ENCODE measurements around the gene SSC5D.

SSC5D gene

DNA sequence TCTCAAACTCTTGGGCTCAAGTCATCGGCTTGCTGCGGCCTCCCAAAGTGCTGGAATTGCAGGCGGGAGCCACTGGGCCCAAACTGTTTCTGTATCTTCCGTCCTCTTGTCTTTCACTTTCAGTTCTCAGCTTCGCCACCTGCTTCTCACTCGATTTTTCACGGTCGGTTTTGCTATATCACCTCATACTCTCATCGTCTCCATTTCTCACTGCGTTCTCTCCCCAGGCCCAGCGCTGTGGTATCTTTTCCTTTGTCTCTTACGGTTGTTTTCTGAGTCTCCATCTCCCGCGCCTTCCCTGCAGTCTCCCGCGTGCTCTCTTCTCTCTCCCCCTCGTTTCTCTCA, 14.9 kb downstream of the SSC5D start:
- Histone ChIP-seq H3K9me3 (ENCODE audit: control insufficient read depth, insufficient read depth, low read depth, low read length) (peaks cover 6% of the 10 kb centered on the region; the same call in 1 of the 2 replicates), H3K27me3 (ENCODE audit: control insufficient read depth, insufficient read depth, low read length) (peaks cover 29% of the 10 kb centered on the region), H3K27ac (ENCODE audit: low read depth, low read length) (no peak overlapping the region), H3K4me1 (ENCODE audit: control insufficient read depth, insufficient read depth, low read length) (no peaks in the 10 kb centered on the region), H3K4me3 (ENCODE audit: low read depth, low read length) (no peak overlapping the region), H3K36me3 (ENCODE audit: control insufficient read depth, insufficient read depth, low read length) (no peaks in the 10 kb centered on the region), H3K9ac (ENCODE audit: low read length) (no peak overlapping the region)

DNA sequence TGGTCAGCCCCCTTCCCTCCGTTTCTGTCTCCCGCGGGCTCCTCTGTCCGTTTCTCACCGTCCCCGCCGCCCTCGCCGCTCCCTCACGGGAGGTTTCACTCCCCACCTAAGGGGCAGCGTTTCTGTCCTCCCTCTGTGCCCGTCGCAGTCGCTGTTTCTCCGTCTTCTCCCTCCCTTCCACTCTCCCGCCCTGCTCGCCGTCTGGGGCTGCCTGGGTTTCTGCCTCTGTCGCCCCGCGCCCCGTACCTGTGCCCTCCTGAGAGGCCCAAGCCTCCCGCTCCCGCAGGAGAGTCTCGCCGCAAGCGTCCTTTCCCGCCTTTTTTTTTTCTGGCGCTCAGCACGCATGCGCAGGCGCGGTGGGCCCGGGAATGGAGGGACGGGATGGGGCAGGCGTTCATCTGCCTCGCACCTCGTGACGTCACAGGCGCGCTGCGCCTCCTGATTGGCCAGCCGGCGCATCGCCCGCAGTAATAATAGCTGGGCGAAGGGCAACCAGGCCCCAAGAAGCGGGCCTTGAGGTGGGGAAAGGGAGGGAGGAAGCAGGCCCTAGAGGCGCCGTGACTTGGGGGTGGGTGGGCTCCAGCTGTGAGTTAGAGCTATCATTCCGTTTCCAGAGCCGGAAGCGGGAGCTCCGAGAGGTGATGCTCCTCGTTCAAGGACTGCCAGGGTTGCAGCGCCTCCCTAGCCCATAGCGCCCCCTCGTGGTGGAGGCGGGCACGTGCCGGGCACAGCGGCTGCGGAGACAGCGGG, 15.4 kb downstream of the SSC5D start:
- Histone ChIP-seq H3K9me3 (ENCODE audit: control insufficient read depth, insufficient read depth, low read depth, low read length) (peaks cover 6% of the 10 kb centered on the region; the same call in 1 of the 2 replicates), H3K27me3 (ENCODE audit: control insufficient read depth, insufficient read depth, low read length) (peaks cover 31% of the 10 kb centered on the region), H3K36me3 (ENCODE audit: control insufficient read depth, insufficient read depth, low read length) (no peaks in the 10 kb centered on the region), H3K4me1 (ENCODE audit: control insufficient read depth, insufficient read depth, low read length) (no peaks in the 10 kb centered on the region), H3K4me3 (ENCODE audit: low read depth, low read length) (peak overlapping the region; percentile 32), H3K9ac (ENCODE audit: low read length) (no peak overlapping the region), H3K27ac (ENCODE audit: low read depth, low read length) (no peak overlapping the region)

DNA sequence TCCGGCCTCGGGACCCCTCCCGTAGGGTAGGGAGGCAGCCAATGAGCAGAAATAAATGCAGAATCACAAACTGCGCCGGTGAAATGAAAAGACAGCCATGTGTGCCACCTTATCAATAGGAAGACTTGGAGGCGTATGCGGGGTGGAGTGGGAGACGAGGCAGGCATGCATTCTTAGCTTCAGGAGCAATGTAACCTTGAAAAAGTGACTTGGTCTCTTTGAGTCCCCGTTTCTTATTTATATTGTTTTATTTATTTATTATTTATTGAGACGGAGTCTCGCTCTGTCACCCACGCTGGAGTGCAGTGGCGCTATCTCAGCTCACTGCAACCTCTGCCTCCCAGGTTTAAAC, 16.0 kb downstream of the SSC5D start:
- no peak overlapping the region for H3K27ac ChIP-seq (ENCODE audit: low read depth, low read length)
- H3K4me3 ChIP-seq (ENCODE audit: low read depth, low read length): no peak overlapping the region
- H3K36me3 ChIP-seq (ENCODE audit: control insufficient read depth, insufficient read depth, low read length): no peaks in the 10 kb centered on the region
- H3K9ac ChIP-seq (ENCODE audit: low read length): no peak overlapping the region
- H3K27me3 ChIP-seq (ENCODE audit: control insufficient read depth, insufficient read depth, low read length): peaks cover 31% of the 10 kb centered on the region
- no peaks in the 10 kb centered on the region for H3K4me1 ChIP-seq (ENCODE audit: control insufficient read depth, insufficient read depth, low read length)
- H3K9me3 ChIP-seq (ENCODE audit: control insufficient read depth, insufficient read depth, low read depth, low read length): peaks cover 6% of the 10 kb centered on the region; the same call in 1 of the 2 replicates

DNA sequence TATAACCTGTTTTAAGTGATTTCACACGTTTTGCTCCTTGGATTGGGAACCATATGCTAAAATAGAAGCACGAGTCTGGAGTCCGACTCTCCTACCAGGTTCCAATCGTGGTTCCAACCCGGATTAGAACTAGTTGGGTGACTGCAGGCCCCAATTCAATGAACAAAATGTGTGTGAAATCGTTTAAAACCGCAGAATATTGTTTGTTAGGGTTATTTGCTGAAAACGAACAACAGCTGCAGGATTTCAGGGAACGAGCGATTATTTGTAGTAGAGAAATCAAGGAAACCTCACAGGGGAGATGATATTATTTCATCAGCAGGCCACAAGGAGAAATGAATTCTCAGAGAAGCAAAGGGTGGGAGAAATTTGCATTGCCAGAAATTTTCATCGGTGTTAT, 16.7 kb downstream of the SSC5D start:
- Histone ChIP-seq H3K27me3 (ENCODE audit: control insufficient read depth, insufficient read depth, low read length) (peaks cover 31% of the 10 kb centered on the region), H3K27ac (ENCODE audit: low read depth, low read length) (no peak overlapping the region), H3K9ac (ENCODE audit: low read length) (no peak overlapping the region), H3K4me1 (ENCODE audit: control insufficient read depth, insufficient read depth, low read length) (no peaks in the 10 kb centered on the region), H3K36me3 (ENCODE audit: control insufficient read depth, insufficient read depth, low read length) (no peaks in the 10 kb centered on the region), H3K4me3 (ENCODE audit: low read depth, low read length) (no peak overlapping the region), H3K9me3 (ENCODE audit: control insufficient read depth, insufficient read depth, low read depth, low read length) (peaks cover 6% of the 10 kb centered on the region; the same call in 1 of the 2 replicates)

DNA sequence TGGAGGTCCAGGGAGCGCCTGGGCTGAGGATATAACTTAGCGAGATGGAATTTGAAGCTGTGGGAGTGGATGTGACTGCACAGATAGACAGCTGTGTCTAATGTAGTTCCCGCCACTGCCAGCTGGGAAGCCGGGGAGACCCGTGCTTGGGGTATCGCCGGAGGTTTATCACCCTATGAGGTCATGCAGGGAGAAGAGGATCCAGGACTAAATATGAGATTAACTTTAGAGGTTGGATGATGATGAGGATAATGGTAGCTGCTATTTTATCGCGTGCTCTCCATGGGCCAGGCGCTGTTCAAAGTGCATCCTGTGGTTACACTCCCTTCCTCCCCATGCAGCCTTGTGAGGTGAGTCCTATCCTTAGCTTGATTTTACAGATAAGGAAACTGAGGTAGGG, 19.9 kb downstream of the SSC5D start:
- no peak overlapping the region for H3K27ac ChIP-seq (ENCODE audit: low read depth, low read length)
- H3K36me3 ChIP-seq (ENCODE audit: control insufficient read depth, insufficient read depth, low read length): no peaks in the 10 kb centered on the region
- H3K27me3 ChIP-seq (ENCODE audit: control insufficient read depth, insufficient read depth, low read length): peaks cover 12% of the 10 kb centered on the region
- no peak overlapping the region for H3K4me3 ChIP-seq (ENCODE audit: low read depth, low read length)
- H3K9me3 ChIP-seq (ENCODE audit: control insufficient read depth, insufficient read depth, low read depth, low read length): peaks cover 4% of the 10 kb centered on the region; the same call in 1 of the 2 replicates
- no peak overlapping the region for H3K9ac ChIP-seq (ENCODE audit: low read length)
- H3K4me1 ChIP-seq (ENCODE audit: control insufficient read depth, insufficient read depth, low read length): no peaks in the 10 kb centered on the region

DNA sequence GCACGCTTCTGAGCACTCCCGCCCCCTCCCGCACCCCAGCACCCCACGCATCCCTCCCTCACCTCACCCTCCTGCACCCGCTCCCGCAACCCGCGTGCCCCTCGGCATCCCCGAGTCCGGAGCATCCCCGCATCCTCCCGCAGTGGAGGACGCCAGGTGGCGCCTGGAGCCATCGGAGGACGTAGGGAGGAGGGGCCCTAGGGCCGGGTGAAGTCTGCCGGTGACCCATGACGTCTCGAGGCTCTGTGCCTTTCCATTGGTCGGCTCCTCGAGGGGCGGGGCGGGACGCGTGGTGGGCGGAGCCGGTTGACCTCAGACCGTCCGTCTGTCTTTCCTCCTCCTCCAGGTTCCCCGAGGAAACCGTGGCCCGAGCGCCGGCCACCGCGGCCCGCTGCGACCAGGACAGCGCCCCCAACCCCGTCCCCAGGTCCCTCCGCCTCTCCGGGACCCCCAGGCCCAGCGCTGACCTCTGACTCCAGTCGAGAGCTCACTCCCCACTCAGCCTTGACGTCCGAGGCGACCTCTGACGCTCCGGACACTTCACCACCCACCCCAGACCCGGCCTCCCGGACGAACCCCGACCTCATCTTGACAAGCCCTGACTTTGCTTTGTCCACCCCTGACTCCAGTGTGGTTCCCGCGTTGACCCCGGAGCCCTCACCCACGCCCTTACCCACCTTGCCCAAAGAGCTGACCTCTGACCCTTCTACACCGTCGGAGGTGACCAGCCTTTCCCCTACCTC, 28.8 kb downstream of the SSC5D start:
- Histone ChIP-seq H3K36me3 (ENCODE audit: control insufficient read depth, insufficient read depth, low read length) (no peaks in the 10 kb centered on the region), H3K9ac (ENCODE audit: low read length) (no peak overlapping the region), H3K27ac (ENCODE audit: low read depth, low read length) (no peak overlapping the region), H3K4me3 (ENCODE audit: low read depth, low read length) (peak overlapping the region; percentile 40), H3K9me3 (ENCODE audit: control insufficient read depth, insufficient read depth, low read depth, low read length) (no peaks in the 10 kb centered on the region; the same call in 1 of the 2 replicates), H3K4me1 (ENCODE audit: control insufficient read depth, insufficient read depth, low read length) (no peaks in the 10 kb centered on the region), H3K27me3 (ENCODE audit: control insufficient read depth, insufficient read depth, low read length) (peaks cover 5% of the 10 kb centered on the region; the same call in 1 of the 2 replicates)

DNA sequence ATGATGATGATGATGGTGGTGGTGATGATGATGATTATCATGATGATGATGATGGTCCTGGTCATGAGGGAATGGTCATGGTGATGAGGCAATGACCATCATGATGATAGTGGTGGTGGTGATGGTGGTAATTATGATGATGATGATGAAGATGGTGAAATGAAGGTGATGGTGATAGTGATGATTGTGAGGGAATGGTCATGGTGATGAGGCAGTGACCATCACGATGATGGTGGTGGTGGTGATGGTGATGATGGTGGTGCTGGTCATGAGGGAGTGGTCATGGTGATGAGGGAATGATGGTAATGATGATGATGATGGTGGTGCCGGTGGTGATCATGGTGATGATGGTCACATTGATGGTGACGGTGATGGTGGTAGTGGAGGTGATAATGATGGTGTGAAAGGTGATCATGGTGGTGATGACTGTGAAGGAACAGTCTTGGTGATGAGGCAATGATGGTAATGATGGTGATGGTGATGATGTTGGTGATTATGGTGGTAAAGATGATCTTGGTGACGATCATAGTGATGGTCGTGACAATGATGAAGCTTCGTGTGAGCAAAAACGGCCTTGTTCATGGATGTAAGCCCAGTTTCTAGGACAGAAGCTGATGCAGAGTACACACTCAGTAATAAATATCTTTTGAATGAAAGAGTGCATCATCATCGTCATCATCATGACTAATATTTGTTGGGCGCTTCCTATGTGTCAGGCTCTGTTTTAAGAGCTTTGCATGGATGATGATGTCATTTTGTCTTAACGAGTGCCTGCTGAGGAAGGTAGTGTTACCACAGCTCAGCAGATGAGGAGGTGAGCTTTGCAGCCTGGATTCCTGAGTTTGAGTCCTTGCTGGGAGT, 31.4 kb downstream of the SSC5D start:
- Histone ChIP-seq H3K4me3 (ENCODE audit: low read depth, low read length) (no peak overlapping the region), H3K4me1 (ENCODE audit: control insufficient read depth, insufficient read depth, low read length) (no peaks in the 10 kb centered on the region), H3K27ac (ENCODE audit: low read depth, low read length) (no peak overlapping the region), H3K9ac (ENCODE audit: low read length) (no peak overlapping the region), H3K36me3 (ENCODE audit: control insufficient read depth, insufficient read depth, low read length) (no peaks in the 10 kb centered on the region), H3K9me3 (ENCODE audit: control insufficient read depth, insufficient read depth, low read depth, low read length) (no peaks in the 10 kb centered on the region; the same call in 1 of the 2 replicates), H3K27me3 (ENCODE audit: control insufficient read depth, insufficient read depth, low read length) (peaks cover 8% of the 10 kb centered on the region; the same call in 1 of the 2 replicates)

DNA sequence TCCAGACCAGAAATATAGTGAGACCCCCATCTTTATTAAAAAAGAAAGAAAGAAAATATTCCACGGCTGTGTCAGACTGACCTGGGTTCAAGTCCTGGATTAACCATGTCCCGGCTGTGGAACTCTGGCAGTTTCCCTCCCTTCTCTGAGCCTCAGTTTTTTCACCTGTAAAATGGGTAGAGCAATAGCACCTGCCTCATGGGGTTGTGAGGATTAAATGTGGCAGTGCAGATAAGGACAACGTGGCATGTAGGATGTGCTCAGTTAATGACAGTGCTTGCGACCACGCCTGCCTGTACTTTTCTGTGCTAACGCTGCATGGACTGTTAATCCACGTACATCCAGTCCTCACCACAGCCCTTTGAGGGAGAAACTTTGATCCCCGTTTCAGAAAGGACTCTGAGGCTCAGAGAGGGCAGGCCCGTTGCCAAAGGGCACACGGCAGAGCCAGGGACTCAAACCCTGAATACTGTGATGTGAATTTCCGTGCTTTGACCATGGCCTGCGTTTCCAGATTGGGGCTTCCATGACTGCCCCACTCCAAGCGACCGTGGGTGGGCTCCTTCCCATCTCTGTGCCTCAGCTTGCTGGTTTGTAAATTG, 32.6 kb downstream of the SSC5D start:
- Histone ChIP-seq H3K27ac (ENCODE audit: low read depth, low read length) (no peak overlapping the region), H3K27me3 (ENCODE audit: control insufficient read depth, insufficient read depth, low read length) (peaks cover 8% of the 10 kb centered on the region; the same call in 1 of the 2 replicates), H3K9ac (ENCODE audit: low read length) (no peak overlapping the region)

DNA sequence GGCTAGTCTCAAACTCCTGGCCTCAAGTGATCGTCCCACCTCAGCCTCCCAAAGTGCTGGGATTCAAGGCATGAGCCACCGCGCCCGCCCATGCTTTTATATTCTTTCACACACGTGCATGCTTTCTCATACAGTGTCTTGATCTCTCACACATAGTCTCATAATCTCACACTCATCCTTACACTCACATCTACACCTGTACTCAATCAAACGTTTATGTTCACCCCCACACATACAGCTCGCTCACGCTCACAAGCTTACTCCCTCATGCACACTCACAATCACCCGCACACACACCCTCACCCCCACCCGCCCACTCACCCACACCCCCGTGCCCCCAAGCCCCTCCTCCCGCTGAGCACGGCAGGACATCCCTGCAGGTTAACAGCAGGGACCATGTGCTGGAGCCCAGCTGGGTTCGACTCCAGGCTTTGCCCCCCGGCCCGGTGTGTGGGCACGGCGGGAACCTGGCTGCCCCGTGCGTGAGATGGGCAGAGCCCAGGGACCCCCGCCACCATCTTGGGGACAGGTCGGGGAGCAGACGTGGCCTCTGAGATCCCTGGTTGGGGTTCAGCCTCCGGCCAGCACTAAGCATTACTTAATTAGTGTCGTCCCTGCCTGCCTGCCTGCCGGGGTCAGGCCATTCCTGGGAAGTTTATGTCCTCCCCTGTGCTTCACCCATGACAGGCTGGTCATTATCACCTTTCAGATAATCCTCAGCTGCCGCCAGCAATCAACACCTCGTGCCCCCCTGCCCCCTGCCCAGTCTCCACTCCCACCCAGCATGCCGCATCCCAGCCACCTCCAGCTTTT, 37.3 kb downstream of the SSC5D start:
- peak overlapping the region; percentile 12 for H3K9ac ChIP-seq (ENCODE audit: low read length)
- no peak overlapping the region for H3K4me3 ChIP-seq (ENCODE audit: low read depth, low read length)

More for the DNA sequence above, 32.6 kb downstream of the SSC5D start:
- Histone ChIP-seq H3K36me3 (ENCODE audit: control insufficient read depth, insufficient read depth, low read length) (no peaks in the 10 kb centered on the region), H3K4me1 (ENCODE audit: control insufficient read depth, insufficient read depth, low read length) (peaks cover 3% of the 10 kb centered on the region), H3K9me3 (ENCODE audit: control insufficient read depth, insufficient read depth, low read depth, low read length) (no peaks in the 10 kb centered on the region; the same call in 1 of the 2 replicates), H3K4me3 (ENCODE audit: low read depth, low read length) (no peak overlapping the region)

More for the DNA sequence above, 37.3 kb downstream of the SSC5D start:
- H3K27me3 ChIP-seq (ENCODE audit: control insufficient read depth, insufficient read depth, low read length): peaks cover 2% of the 10 kb centered on the region; the same call in 1 of the 2 replicates
- no peaks in the 10 kb centered on the region; the same call in 1 of the 2 replicates for H3K9me3 ChIP-seq (ENCODE audit: control insufficient read depth, insufficient read depth, low read depth, low read length)
- H3K27ac ChIP-seq (ENCODE audit: low read depth, low read length): no peak overlapping the region
- H3K4me1 ChIP-seq (ENCODE audit: control insufficient read depth, insufficient read depth, low read length): peaks cover 23% of the 10 kb centered on the region
- no peaks in the 10 kb centered on the region for H3K36me3 ChIP-seq (ENCODE audit: control insufficient read depth, insufficient read depth, low read length)

All from HUES6 (cell line).